Hepatic stellate cell (primary cell): Measurements from ENCODE around the gene CXCL5.

Experiments
- DNase-seq: peaks from one replicate; pipeline ENCODE4 v3.0.0; 2011; ENCODE audit warnings: low spot score

The CXCL5 gene

DNA sequence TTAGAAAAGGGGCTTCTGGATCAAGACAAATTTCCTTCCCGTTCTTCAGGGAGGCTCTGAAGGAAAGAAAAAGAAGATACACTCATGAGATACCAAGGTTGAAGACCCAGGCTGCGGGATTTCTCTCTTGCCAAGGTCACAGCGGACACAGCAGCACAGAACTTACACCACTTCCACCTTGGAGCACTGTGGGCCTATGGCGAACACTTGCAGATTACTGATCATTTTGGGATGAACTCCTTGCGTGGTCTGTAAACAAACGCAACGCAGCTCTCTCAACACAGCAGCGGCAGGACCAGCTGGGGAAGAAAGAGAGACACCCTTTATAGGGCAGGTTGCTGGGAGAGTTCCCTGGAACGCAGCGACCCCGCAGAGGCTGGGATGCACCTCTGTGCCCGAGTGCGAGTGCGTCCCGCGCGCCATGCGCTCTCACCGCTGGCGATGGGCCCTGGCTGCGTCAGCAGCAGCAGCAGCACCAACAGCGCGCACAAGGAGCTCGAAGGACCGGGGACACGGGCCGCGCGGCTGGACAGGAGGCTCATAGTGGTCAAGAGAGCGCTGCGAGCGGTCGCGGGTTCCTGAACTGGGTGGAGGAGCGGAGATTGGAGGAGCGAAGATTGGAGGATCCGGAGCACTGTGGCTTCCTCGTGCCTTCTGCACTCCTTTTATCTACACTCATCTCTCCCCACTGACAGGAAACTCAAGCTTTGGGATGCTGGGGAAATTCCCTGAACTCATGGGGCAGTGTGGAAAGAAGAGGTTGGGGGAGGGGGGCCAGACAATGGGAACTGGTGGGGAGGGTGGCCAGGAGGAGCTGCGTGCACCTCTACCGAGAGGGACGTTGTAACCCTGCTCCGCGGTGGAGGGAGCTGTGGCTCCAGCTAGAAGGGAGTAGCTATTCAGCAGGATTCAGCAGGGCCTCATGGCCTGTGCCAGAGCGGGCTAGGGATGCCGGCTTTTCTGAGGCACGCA, at the start of gene CXCL5:
Gene CXCL5 (minus strand): TSS at position 638 of the 972 bp plus-strand sequence. CDS start 96 bp downstream, at position 542.
- DNase-seq = peak; percentile 14

DNA sequence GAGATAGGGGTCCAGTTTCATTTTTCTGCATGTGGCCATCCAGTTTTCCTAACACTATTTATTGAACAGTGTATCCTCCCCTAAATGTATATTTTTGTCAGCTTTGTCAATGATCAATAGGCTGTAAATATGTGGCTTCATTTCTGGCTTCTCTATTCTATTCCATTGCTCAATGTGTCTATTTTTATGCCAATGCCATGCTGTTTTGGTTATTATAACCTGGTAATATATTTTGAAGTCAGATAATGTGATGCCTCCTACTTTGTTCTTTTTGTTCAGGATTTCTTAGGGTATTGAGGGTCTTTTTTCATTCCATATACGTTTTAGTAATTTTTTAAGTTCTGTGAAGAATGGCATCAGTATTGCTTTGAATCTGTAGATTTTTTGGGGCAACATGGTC, 48.7 kb upstream of the CXCL5 start:
- DNase-seq = no peak

DNA sequence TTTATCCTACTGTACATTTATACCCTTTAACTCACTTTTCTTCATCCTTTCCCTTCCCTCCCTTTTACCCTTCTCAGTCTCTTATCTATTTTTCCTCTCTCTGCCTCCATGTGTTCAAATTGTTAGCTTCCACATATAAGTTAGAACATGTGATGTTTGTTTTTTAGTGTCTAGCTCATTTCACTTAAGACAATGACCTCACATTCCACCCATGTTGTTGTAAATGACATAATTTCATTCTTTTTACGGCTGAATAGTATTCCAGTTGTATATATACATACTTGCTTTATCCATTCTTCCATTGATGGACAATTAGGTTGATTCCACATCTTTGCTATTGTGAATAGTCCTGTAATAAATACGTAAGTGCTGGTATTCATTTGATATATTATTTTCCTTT, 47.3 kb upstream of the CXCL5 start:
- no peak for DNase-seq

DNA sequence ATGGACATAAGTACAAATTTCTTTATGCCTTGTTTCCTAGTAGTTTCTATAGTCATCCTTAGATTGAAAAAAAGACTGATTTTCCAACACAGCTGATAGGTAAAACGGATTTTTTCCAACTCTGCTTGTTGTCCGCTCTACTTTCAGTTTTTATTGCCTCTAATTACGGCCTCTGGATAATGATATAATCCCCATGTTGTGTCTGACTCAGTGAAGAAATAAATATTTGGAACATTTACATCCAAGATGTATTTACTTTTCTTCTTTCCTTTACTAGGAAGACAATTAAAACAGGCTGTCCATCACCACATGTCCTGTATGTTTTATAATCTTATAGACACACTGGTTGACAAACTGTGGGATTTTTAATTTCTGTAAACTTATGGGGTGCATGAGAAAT, 46.8 kb upstream of the CXCL5 start:
- DNase-seq = no peak

DNA sequence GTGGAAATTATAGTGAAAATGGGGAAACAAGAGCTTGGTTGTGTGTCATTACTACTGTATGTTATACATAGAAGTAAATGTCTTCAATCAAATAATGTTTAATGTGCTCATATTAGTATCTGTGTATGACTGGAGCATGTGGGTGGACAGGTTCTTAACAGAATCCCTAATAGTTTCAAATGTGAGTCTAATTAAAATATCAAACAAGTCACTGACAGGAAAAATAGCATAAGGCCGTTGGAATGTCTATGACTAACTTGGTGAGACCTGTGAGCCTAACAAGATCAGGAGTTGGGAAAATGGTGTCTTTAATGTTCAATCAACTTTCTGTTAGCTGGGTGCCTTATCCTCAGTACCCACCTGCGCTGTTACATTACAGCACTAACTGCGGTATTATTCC, 46.2 kb upstream of the CXCL5 start:
- DNase-seq = no peak

DNA sequence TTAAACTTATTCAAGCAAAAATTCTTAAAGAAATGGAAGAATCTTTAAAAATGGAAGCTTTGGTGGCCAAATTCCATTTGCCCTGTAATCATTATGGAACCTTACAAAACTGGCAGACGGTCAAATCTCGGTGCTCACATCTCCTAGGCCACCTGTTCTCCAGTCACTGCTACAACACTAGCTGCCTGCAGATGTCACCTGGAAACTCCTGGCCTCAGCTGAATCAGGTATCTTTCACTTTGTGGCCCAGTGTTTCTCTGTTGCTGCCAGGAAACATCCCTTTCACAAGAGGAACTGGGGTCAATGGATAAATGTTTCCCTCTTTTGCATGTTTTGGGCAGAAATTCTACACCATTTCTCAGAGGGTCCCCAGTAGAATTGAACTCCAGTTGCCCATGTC, 44.2 kb upstream of the CXCL5 start:
- DNase-seq = no peak

DNA sequence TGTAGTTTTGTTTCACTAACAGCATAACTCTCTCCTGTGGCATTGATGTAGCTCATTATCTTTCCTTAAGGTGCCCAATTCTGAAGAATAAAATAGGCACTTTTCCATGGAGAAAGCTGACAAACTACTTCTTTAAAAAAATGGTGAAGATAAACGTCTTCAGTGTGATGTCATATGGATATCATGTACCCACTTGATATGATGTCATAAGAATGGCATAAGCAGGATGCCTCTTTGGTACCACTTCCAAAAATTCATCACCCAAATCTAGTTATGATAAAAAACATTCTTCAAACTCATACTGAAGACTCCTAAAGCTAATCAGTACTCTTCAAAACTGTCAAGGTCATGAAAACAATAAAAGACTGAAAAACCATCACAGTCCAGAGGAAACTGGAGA, 42.9 kb upstream of the CXCL5 start:
- DNase-seq = no peak

DNA sequence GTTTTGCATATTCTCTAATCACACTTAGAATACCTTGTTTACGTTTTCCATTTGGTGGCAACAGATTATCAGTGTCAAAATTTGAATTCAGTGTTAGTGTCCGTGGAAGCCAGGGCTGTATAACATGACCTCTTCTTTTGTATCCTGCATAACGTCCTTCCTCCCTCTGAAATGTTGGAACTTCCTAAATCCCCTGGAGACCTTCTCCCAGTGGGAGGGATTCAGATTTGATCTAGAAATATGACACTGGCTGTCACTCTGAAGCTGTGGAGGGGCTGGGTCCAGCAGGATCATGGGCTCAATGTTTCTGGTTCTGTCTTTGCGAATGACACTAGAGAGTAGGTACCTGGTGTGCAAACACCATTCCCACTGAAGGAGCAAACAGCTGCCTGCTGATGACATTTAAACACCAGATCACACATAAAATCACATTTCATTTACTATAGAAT, 40.9 kb upstream of the CXCL5 start:
- DNase-seq = no peak

DNA sequence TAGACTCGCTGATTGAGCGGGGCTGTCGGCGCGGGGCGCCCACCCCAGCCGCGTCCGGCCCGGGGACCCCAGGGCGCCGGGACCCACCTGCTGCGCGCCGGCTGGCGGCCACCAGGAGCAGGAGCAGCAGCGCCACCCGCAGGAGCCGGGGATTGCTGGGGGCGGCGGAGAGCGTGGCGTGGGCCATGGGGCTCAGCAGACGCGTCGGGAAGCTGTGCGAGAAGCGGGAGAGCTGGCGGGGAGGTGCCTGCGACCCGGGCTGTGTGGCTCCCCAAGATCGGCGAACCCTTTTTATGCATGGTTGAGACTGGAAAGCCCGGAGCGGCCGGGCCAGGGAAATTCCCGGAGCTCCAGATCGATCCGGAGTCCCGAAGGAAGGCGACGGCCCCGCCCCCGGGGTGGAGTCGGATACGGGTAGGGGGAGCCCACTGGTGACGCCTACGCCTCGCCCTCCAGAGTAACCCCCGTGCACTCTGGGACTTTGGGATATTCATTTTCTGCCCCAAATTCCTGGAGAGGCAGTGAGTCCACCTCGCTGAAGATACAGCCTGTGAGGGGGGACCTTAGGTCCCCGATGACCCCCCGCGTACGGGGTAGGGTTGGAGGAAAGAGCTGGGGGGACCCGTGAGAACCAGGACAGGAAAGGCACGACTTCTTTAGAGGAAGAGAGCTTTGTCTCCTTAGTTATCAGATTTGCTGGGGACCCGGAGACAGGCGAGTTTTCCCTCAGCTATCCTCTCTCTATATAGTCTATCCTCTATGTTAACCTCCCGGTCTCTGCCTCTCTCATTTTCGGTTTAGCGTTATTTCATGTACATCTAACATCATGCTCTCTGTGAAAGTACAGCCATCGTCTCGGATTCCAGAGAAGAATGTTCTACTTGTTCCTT, 40.2 kb upstream of the CXCL5 start, which contains the start of gene CXCL3:
Gene CXCL3 (minus strand): TSS at position 265 of the 890 bp plus-strand sequence. CDS start 78 bp downstream, at position 187.
- peak; percentile 47 for DNase-seq

DNA sequence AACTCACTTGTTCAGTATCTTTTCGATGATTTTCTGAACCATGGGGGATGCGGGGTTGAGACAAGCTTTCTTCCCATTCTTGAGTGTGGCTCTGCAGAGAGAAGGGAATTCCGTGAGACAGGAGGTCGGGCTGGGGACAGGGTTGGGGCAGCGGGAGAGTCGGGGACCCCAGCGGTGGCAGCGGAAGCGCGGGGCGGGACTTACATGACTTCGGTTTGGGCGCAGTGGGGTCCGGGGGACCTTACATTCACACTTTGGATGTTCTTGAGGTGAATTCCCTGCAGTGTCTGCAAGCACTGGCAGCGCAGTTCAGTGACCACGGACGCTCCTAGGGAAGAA, 39.6 kb upstream of the CXCL5 start:
- DNase-seq = no peak

DNA sequence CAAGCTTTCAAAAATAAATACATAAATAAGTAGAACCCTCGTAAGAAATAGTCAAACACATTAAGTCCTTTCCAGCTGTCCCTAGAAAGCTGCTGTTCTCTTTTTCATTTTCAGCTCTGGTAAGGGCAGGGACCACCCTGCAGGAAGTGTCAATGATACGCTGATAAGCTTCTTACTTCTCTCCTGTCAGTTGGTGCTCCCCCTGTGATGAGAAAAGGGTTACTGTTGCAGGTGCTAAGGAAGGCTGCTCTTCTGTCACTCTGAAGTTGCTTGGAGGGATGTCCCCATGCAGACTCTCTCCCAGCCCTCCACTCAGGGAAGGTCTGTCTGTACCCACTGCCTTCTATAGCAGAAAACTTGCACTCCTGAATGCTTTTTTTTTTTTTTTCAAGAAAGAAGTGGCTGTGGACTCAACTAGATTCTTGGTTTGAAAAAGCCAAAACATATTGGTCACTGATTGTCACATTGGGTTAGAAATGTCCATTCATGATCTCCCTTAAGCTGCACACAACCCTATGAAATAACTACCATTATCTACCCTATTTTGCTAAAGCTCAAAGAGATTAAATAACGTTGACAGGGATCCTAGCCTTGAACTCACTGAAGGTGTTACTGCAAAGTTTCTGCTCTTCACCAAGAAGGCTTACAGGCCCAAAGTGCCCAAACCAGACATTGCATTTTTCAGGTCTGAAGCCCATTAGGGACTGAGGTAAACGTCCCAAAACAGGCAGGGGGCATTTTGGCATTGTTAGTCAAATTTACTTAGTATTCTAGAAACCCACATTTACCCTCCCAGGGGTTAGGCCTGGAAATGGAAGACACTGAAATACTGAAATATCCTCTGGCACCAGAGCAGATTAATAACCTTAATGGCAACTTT, 38.8 kb upstream of the CXCL5 start:
- DNase-seq = no peak

DNA sequence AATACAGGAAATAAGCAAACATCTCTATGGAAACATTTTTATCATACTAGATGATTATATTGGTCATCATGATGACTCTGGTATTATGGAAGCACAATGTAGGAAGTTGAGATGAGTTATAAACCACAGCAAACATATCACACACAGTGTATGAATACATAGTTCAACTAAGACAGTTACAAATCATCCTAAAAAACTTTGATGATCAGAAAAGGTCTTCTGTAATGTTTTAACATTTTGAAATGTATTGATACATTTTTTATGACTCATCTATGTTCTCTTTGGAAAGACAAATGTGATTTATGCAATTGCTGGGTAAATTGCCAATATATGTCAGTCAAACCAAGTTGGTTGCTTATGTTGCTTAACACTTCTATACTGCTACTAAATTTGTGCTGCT, 35.3 kb upstream of the CXCL5 start:
- DNase-seq = peak; percentile 20

DNA sequence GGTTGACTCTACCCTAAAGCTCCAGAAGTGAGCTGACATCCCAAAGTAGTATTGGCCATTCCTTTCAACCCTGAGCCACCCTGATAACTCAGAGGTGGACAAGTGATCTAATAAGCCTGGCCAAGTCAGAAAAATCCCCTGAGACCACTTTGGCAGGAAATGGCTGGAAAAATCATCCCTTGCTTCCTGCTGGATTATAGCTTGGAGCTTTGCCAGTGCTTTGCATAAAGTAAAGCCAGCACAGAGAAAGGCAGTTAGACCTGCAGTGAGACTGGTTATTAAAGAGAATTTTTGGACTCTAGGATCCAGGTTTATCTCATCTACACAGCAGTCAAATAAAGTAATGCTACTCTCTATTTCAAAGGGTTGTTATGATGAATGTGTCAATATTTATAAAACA, 33.6 kb upstream of the CXCL5 start:
- DNase-seq = no peak

DNA sequence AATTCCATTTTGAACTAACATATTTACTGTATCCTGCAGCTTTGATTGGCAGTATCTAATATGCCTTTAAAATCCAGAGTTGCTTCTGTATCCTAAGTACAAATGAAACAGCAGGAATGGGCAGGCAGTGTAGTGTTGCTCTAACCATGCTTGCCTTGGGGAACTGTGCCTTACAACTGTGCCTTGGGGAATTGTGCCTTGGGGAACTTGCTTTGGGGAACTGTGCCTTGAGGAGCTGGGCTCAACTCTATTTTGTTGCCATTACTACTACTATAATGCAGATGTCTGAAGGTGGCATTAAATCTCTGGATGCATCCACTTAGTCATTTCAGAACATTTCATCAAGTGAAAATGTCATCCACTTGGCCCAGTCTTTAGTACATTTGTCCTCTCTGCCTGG, 33.1 kb upstream of the CXCL5 start:
- DNase-seq = no peak

DNA sequence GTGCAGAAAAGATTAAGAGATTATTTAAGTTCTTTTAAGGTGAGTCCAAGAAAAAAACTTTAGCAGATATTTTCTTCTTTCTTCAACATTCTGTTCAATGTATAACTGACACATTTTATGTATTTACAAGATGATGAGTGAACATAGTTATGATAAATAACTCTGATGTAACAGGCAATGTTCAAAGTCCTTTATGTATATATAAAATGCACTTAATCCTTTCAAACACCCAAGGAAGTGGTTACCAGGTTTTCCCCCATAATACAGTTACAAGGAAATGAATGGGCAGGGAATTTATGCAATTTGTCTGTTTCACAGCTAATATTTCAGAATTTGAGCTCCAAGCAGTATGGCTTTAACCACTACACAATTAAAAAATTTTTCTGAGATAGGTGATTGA, 31.8 kb upstream of the CXCL5 start:
- DNase-seq = no peak

DNA sequence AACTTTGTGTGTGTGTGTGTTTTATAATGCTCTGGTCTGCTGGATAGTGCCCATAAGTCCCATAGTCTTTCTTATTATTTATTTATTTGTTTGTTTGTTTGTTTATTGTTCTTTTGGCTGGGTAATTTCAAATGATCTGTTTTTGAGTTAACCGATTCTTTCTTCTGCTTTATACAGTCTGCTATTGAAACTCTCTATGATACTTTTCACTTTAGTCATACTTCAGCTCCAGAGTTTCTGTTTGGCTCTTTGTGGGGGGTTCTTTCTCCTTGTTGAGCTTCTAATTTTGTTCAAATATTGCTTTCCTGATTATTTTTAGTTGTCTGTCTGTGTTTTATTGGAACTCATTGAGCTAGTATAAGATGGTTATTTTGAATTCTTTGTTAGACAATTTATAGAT, 30.0 kb upstream of the CXCL5 start:
- no peak for DNase-seq

DNA sequence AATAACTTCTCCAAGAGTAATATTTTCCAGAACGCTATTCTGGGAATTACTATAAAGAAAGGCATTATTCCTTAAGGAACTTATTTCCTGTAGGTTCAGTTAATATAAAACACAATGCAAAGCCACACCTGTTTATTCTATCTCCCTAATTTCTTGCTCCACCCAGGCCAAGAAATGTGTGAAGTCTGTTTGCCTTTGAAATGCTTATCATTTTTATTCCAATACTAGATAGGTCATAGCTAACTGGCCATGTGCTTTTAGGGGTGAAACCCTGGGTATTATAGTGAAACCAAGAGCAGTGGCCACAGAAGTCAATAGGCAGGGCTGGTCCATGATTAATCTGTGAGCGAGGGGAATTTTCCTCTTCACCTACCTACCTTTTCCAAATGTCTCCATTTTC, 25.2 kb upstream of the CXCL5 start:
- no peak for DNase-seq

DNA sequence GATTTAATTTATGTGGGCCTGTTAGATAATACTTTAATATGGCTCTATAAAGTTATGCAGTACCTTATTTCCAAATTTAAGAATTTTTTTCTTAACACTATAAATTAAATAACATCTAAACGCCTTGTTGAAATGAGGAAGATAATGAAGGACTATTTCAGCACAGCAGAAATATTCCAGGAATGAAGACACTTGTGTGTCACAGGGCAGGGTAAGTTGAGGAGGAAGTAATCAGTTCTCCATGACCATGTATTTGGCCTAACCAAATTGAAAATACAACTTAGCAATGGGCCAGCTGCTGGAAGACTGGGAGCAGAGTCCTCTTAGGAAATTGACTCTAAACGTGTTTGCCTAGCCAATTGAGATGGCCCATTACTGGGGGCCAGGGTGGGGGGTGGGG, 23.1 kb upstream of the CXCL5 start:
- DNase-seq = no peak

DNA sequence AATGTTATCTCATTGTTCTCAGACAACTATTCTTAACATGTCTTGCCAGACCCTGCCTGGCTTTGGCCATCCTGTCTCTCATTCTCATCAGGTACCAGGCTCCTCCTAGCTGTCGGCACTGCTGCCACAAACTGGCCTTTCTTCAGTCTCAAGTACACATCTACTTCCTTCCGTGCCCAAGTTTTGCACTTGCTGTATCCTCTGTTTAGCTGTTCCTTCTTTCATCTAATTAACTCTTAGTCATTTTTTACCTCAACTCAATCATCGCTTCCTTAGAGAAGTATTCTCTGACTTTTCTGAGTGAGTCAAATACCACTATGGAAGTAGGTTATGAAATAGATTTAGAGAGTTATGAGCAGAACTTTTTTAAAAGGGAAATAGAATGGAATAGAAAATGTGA, 20.3 kb upstream of the CXCL5 start:
- no peak for DNase-seq

DNA sequence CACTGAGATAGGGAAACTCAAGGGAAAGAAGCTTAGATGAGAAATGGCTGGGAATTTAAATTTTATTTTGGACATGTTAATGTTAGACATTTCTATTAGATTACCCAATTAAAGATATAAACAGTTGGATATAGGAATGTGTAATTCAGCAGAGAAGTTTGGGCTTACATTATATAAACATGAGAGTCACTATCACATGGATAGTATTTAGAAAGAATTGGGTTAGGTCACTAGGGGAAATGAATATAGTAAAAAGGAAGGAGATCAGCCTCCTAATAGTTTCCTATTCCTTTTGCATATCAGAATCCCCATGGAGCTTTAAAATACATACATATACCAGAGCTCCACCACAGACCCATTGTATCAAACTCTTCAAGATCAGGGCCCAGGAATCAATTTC, 19.6 kb upstream of the CXCL5 start:
- no peak for DNase-seq

DNA sequence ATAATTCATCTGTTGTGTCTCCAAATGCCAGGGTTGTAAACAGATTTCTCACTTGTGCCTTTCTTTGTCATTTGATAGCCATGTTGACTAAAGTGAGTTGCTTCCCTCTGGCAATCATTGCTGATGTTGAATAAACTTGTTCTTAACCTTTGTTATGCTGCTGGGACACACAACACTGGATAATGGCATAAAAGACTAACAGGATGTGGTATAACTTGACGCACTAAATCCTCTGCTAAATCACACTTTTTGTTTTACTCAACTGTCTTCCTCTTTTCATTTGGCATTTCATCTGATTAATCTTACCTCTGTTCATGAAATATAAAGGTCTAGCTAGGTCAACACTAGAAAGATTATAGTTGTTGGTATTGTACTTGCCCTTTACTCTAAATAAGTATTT, 17.6 kb upstream of the CXCL5 start:
- DNase-seq = no peak
